Central memory CD8-positive, alpha-beta T cell (primary cell): ENCODE measurements around the gene EIF4ENIF1.
"Not testable (repeated sequence)": the region's sequence is repeated elsewhere in the genome, so short reads cannot be mapped to it uniquely, and the experiment has no call there.

Experiments
- ATAC-seq: fragments of 150-1000 bp; cut with Tn5 transposase; replicated peaks from 2 replicates; pipeline ENCODE4 v1.10.0; 2022; ENCODE audit warnings: mild to moderate bottlenecking, moderate FRiP score, moderate number of reproducible peaks; ENCODE audit not compliant: poor library complexity, severe bottlenecking; ENCODE audit errors: extremely low read depth
- DNase-seq, 2 donors: peaks; one replicate each; pipeline ENCODE4 v3.0.0; 2021; ENCODE audit warnings: low spot score in 2 of 2
- H3K27ac Mint-ChIP-seq: one replicate; pipeline ENCODE4 v1.8.0; 2022; ENCODE audit warnings: low read depth, mild to moderate bottlenecking, moderate library complexity, mixed read lengths
- H3K27me3 Mint-ChIP-seq: one replicate; pipeline ENCODE4 v1.8.0; 2022; ENCODE audit warnings: mixed read lengths
- H3K36me3 Mint-ChIP-seq: one replicate; pipeline ENCODE4 v1.8.0; 2022; ENCODE audit warnings: mild to moderate bottlenecking, moderate library complexity, mixed read lengths; ENCODE audit not compliant: insufficient read depth
- H3K4me1 Mint-ChIP-seq: one replicate; pipeline ENCODE4 v1.8.0; 2022; ENCODE audit warnings: mixed read lengths
- H3K4me3 Mint-ChIP-seq: one replicate; pipeline ENCODE4 v1.8.0; 2022; ENCODE audit warnings: mild to moderate bottlenecking, moderate library complexity, mixed read lengths
- H3K9me3 Mint-ChIP-seq: one replicate; pipeline ENCODE4 v1.8.0; 2022; ENCODE audit warnings: mixed read lengths

EIF4ENIF1 gene

DNA sequence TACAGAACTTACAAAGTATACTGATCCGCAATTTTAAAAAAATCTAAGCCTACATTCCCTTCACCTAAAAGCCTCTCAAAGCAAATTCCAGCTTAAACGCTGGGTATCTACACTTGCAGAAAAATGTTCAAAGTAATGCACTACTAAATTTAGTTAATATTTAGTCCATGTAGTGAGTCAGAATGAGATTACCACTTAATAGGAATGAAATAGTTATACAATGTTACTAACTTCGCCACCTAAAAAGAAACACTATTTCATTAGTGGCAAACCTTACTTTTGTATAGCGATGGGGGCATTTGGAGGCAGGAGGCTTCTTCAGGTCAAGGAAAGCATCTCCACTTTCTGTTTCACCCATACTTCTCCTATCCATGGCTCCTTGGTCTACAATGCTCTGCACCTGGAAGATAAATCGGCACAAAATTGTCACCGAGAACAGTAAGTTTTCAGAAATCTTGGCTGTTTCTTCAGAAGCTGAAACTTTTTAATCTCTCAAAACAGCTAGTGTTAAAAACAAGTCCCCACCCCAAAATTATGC is 1.2 kb downstream of the EIF4ENIF1 start:
- no peak for ATAC-seq
- H3K4me1 Mint-ChIP-seq: peaks cover 33% of the 10 kb centered on the region

GRCh38 chr22:31486951-31487350 is 2.7 kb downstream of the EIF4ENIF1 start:
- ATAC-seq: no peak
- no peak overlapping the region for H3K4me3 Mint-ChIP-seq

More for the DNA sequence above, 1.2 kb downstream of the EIF4ENIF1 start:
- no peaks in the 10 kb centered on the region for H3K9me3 Mint-ChIP-seq
- peaks cover 37% of the 10 kb centered on the region for H3K36me3 Mint-ChIP-seq
- H3K27me3 Mint-ChIP-seq: no peaks in the 10 kb centered on the region
- DNase-seq: no peak
- H3K27ac Mint-ChIP-seq: peak overlapping the region; percentile 72
- H3K4me3 Mint-ChIP-seq: peak overlapping the region; percentile 84

DNA sequence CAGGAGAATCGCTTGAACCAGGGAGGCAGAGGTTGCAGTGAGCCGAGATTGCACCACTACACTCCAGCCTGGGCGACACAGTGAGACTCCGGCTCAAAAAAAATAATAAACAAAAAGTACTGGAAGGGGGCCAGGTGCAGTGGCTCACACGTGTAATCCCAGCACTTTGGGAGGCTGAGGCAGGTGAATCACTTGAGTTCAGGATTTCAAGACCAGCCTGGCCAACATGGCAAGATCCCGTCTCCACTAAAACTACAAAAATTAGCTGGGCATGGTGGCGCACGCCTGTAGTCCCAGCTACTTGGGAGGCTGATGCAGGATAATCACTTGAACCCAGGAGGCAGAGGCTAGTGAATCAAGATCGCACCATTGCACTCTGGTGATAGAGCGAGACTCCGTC is 3.3 kb downstream of the EIF4ENIF1 start:
- H3K4me1 Mint-ChIP-seq: peaks cover 42% of the 10 kb centered on the region
- not testable (repeated sequence) for H3K27ac Mint-ChIP-seq, DNase-seq, H3K4me3 Mint-ChIP-seq, ATAC-seq, H3K27me3 Mint-ChIP-seq, H3K9me3 Mint-ChIP-seq
- H3K36me3 Mint-ChIP-seq: peaks cover 57% of the 10 kb centered on the region

More at GRCh38 chr22:31486951-31487350, 2.7 kb downstream of the EIF4ENIF1 start:
- Mint-ChIP-seq H3K27me3 (no peaks in the 10 kb centered on the region), H3K27ac (no peak overlapping the region), H3K36me3 (peaks cover 51% of the 10 kb centered on the region), H3K9me3 (no peaks in the 10 kb centered on the region), H3K4me1 (peaks cover 37% of the 10 kb centered on the region)
- no peak for DNase-seq

DNA sequence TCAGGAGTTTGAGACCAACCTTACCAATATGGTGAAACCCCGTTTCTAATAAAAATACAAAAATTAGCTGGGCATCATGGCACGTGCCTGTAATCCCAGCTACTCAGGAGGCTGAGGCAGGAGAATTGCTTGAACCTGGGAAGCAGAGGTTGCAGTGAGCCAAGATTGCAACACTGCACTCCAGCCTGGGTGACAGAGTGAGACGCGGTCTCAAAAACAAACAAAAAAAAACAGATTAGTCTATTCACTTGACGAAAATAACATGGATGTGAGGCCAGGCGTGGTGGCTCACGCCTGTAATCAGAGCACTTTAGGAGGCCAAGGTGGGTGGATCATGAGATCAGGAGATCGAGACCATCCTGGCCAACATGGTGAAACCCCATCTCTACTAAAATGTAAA is 7.2 kb downstream of the EIF4ENIF1 start:
- H3K27me3 Mint-ChIP-seq, DNase-seq, H3K4me3 Mint-ChIP-seq, H3K9me3 Mint-ChIP-seq, H3K27ac Mint-ChIP-seq, ATAC-seq: not testable (repeated sequence)
- H3K36me3 Mint-ChIP-seq: peaks cover 65% of the 10 kb centered on the region
- H3K4me1 Mint-ChIP-seq: peaks cover 28% of the 10 kb centered on the region

DNA sequence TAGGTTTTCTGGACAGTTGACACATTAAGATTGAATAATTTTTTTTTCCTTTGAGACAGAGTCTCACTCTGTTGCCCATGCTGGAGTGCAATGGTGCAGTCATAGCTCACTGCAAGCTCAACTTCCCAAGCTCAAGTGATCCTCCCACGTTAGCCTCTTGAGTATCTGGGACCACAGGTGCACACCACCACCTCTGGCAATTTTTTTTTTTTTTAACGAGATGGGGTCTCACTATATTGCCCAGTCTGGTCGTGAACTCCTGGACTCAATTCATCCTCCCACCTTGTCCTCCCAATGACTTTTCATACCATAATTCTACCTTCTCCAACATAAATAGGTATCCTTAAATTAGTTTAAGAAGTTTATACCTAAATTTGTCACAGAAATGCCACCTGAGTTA is 8.5 kb downstream of the EIF4ENIF1 start:
- Mint-ChIP-seq H3K36me3 (peaks cover 64% of the 10 kb centered on the region), H3K27me3 (no peaks in the 10 kb centered on the region), H3K4me3 (no peak overlapping the region), H3K9me3 (no peaks in the 10 kb centered on the region), H3K4me1 (peaks cover 31% of the 10 kb centered on the region), H3K27ac (no peak overlapping the region)
- DNase-seq (no peak), ATAC-seq (no peak)

DNA sequence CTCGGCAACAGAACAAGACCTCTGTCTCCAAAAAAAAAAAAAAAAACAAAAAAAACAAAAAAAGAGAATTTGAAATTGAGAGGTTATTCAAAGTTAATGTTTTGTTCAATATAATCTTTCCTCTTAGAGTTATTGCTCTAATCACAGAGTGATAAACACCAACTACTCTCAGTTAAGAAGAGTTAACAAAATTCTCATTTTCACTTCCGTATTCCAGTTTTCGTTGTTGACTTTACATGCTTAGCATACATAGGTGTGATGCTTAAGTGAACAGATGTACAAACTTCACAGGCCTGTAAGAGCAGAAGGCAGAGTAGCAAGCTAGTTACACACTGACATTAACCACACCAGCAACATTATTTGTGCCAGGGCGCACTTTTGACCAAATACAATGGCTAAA is 12.3 kb downstream of the EIF4ENIF1 start:
- Mint-ChIP-seq H3K4me3 (no peak overlapping the region), H3K36me3 (peaks cover 41% of the 10 kb centered on the region), H3K4me1 (peaks cover 37% of the 10 kb centered on the region), H3K9me3 (no peaks in the 10 kb centered on the region), H3K27ac (no peak overlapping the region), H3K27me3 (no peaks in the 10 kb centered on the region)
- ATAC-seq: no peak
- DNase-seq: no peak

GRCh38 chr22:31475800-31476199 is 13.8 kb downstream of the EIF4ENIF1 start:
- Mint-ChIP-seq H3K27ac (no peak overlapping the region), H3K4me1 (peaks cover 28% of the 10 kb centered on the region), H3K4me3 (no peak overlapping the region), H3K36me3 (peaks cover 37% of the 10 kb centered on the region), H3K27me3 (no peaks in the 10 kb centered on the region), H3K9me3 (no peaks in the 10 kb centered on the region)
- no peak for ATAC-seq
- DNase-seq: no peak

GRCh38 chr22:31474743-31475142 is 14.9 kb downstream of the EIF4ENIF1 start:
- Mint-ChIP-seq H3K4me3 (no peak overlapping the region), H3K36me3 (peaks cover 40% of the 10 kb centered on the region), H3K4me1 (peaks cover 28% of the 10 kb centered on the region), H3K27me3 (no peaks in the 10 kb centered on the region), H3K27ac (no peak overlapping the region), H3K9me3 (no peaks in the 10 kb centered on the region)
- DNase-seq (no peak), ATAC-seq (no peak)

DNA sequence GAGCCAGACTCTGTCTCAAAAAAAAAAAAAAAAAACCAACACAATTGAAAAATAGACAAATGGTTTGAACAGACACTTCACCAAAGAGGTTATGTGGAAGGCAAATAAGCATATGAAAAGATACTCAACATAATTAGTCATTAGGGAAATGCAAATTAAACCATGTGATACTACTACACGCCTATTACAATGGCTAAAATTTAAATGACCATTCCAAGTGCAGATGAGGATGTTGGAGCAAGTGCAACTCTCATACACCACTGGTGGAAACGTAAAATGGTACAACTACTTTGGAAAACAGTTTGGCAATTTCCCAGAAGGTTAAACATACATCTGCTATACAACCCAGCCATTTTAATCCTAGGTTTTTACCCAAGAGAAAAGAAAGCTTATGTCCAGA is 24.3 kb downstream of the EIF4ENIF1 start:
- DNase-seq (no peak), ATAC-seq (no peak)
- H3K9me3 Mint-ChIP-seq: no peaks in the 10 kb centered on the region
- no peak overlapping the region for H3K4me3 Mint-ChIP-seq
- H3K4me1 Mint-ChIP-seq: peaks cover 5% of the 10 kb centered on the region
- H3K27me3 Mint-ChIP-seq: no peaks in the 10 kb centered on the region
- H3K27ac Mint-ChIP-seq: no peak overlapping the region
- H3K36me3 Mint-ChIP-seq: peaks cover 53% of the 10 kb centered on the region

- no peak for ATAC-seq
- no peaks in the 10 kb centered on the region for H3K27me3 Mint-ChIP-seq
- no peaks in the 10 kb centered on the region for H3K9me3 Mint-ChIP-seq
- no peak overlapping the region for H3K4me3 Mint-ChIP-seq
- peaks cover 5% of the 10 kb centered on the region for H3K4me1 Mint-ChIP-seq
- no peak overlapping the region for H3K27ac Mint-ChIP-seq
- peaks cover 62% of the 10 kb centered on the region for H3K36me3 Mint-ChIP-seq
- DNase-seq: no peak
Observed at GRCh38 chr22:31461699-31462098, 27.9 kb downstream of the EIF4ENIF1 start.

- H3K9me3 Mint-ChIP-seq: no peaks in the 10 kb centered on the region
- H3K4me1 Mint-ChIP-seq: peaks cover 9% of the 10 kb centered on the region
- no peak for DNase-seq
- H3K27ac Mint-ChIP-seq: peak overlapping the region; percentile 35
- no peaks in the 10 kb centered on the region for H3K27me3 Mint-ChIP-seq
- ATAC-seq: no peak
- H3K4me3 Mint-ChIP-seq: no peak overlapping the region
- H3K36me3 Mint-ChIP-seq: peaks cover 26% of the 10 kb centered on the region
Observed at GRCh38 chr22:31451709-31452571, 37.7 kb downstream of the EIF4ENIF1 start.

DNA sequence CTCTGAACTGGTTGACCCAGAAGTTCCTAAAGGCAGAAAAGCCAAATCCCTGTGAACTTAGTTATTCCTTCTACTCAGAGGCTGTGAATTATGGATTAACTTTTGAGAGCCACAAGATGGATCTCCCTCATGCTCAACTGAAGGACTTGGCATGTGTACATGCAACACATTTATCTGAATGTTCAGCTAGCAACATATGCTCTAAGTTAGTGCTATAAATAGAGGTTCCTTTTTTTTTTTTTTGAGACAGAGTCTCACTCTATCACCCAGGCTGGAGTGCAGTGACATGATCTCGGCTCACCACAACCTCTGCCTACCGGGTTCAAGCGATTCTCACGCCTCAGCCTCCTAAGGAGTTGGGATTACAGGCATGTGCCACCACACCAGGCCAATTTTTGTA is 40.1 kb downstream of the EIF4ENIF1 start:
- no peak for DNase-seq
- peaks cover 21% of the 10 kb centered on the region for H3K36me3 Mint-ChIP-seq

DNA sequence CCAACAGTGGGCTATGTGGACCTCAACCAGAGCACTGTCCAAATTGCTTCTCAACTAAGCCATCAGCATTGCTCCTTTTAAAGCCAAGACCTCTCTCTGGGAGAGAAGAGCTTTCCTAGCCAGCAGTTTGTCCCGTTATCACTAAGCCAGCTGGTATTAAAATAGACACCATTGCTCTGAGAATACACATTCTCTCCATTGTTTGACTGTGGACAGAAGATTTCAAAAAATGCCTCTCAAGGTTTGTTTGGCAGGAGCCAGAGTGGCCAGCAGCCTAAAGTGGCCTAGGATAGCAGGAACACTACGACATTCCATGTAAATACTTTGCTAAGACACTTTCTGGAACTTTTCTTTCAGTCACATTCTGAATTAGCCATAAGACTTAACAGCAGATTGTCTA is 41.3 kb downstream of the EIF4ENIF1 start:
- ATAC-seq (no peak), DNase-seq (no peak)
- Mint-ChIP-seq H3K27me3 (no peaks in the 10 kb centered on the region), H3K9me3 (no peaks in the 10 kb centered on the region), H3K4me3 (no peak overlapping the region), H3K36me3 (peaks cover 20% of the 10 kb centered on the region), H3K4me1 (peaks cover 9% of the 10 kb centered on the region), H3K27ac (no peak overlapping the region)

More for the DNA sequence above, 40.1 kb downstream of the EIF4ENIF1 start:
- H3K9me3 Mint-ChIP-seq: no peaks in the 10 kb centered on the region
- no peak overlapping the region for H3K27ac Mint-ChIP-seq
- H3K27me3 Mint-ChIP-seq: no peaks in the 10 kb centered on the region
- H3K4me3 Mint-ChIP-seq: no peak overlapping the region
- H3K4me1 Mint-ChIP-seq: peaks cover 9% of the 10 kb centered on the region
- no peak for ATAC-seq
